Smooth muscle cell of the coronary artery (primary cell): ENCODE results near the gene CDH22. TPM values are rescaled to one million over a fixed set of nuclear protein-coding genes. Genes with fewer than 3 reads are reported as not detected.

Experiments used
- total RNA-seq: library from RNA; depleted of rRNA; stranded (reverse); fragments of >200 nt; gene quantifications from 2 replicates; pipeline ENCODE4 v1.2.3, GENCODE V29; 2014; ENCODE audit warnings: low replicate concordance

Gene CDH22, protein sequence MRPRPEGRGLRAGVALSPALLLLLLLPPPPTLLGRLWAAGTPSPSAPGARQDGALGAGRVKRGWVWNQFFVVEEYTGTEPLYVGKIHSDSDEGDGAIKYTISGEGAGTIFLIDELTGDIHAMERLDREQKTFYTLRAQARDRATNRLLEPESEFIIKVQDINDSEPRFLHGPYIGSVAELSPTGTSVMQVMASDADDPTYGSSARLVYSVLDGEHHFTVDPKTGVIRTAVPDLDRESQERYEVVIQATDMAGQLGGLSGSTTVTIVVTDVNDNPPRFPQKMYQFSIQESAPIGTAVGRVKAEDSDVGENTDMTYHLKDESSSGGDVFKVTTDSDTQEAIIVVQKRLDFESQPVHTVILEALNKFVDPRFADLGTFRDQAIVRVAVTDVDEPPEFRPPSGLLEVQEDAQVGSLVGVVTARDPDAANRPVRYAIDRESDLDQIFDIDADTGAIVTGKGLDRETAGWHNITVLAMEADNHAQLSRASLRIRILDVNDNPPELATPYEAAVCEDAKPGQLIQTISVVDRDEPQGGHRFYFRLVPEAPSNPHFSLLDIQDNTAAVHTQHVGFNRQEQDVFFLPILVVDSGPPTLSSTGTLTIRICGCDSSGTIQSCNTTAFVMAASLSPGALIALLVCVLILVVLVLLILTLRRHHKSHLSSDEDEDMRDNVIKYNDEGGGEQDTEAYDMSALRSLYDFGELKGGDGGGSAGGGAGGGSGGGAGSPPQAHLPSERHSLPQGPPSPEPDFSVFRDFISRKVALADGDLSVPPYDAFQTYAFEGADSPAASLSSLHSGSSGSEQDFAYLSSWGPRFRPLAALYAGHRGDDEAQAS
- total RNA-seq = not detected in 2 replicates

GRCh38 chr20:46308258-46309157 lies at the start of gene CDH22:
CDH22 (minus strand) TSS chr20:46308498; CDS start chr20:46251294, 57,204 bp downstream.

Other genes with a start within 250 kb of the CDH22 start
- gene NCOA5, start 218.5 kb downstream of the CDH22 start, total RNA-seq = 6.3 and 6.8 TPM in 2 replicates
- 1.9 and 7.8 TPM in 2 replicates for gene CD40, start 190.2 kb downstream of the CDH22 start, total RNA-seq
- gene ELMO2, start 98.1 kb upstream of the CDH22 start, total RNA-seq = 25.0 and 30.2 TPM in 2 replicates
- 1.2 and 1.3 TPM in 2 replicates for gene ZNF334, start 205.1 kb upstream of the CDH22 start, total RNA-seq
- gene OCSTAMP, start 242.2 kb upstream of the CDH22 start, total RNA-seq = not detected in 2 replicates